Activated gamma-delta T cell treated with Interleukin-2 at 50 U/mL for 16 hours (primary cell): Measurements from ENCODE around the gene ZMYND11.

Source experiments
- DNase-seq: peaks from one replicate; pipeline ENCODE4 v3.0.0-alpha.2; 2020

ZMYND11 gene

DNA sequence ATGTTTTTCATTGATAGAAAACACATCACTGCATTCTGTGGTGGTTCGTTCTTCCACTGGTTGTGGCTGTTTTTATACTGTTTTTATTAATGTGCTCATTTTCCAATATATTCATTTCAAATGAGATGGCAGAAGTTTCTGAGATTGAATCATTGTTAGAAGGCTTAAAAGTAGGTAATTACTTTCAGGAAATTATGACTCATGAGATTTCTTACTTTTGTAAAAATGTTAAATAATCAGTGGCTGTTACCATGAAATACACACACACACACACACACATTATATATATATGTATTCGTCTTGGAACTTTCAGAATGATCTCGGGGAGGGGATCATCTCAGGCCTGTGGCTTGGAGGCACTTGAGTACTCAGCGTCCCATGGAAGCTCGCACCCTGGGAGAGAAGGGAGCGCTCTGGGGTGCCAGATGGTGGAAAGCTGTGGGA is 66.1 kb downstream of the ZMYND11 start:
- DNase-seq, result no peak

- no peak for DNase-seq
Observed at GRCh38 chr10:208616-209015, 73.4 kb downstream of the ZMYND11 start.

DNA sequence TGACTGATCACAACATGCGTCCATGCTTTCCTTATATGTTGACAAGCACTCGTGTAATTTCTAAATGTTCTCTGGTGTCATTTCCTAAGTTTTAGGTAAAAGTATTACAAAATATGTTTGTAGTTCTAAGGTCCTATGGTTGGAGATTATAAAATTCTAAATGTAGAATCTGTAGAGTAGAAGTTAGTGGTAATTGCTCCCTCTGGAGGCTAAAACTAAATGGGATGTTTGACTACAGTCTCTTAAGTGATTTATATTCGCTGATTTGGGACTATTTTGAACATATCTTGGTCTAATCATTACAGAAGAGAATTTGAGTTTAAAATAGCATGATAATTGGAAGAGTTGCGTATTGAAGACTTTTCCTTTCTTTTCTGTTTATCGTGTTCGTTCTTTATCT is 74.1 kb downstream of the ZMYND11 start:
- DNase-seq, result no peak

- no peak for DNase-seq
Observed at GRCh38 chr10:210297-210696, 75.0 kb downstream of the ZMYND11 start.

DNA sequence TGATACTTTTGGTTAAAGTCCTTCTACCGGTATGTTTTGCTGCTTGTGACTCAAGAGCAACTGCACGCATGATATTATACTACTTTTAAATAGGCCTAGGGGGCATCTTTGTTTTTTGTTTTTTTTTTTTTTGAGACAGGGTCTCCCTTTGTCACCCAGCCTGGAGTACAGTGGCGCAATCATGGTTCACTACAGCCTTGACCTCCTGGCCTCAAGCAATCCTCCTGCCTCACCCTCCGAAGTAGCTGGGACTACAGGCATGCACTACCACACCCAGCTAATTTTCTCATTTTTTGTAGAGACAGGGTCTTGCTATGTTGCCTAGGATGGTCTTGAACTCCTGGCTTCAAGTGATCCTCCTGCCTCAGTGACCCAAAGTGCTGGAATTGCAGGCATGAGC is 80.2 kb downstream of the ZMYND11 start:
- DNase-seq, result no peak

GRCh38 chr10:218798-219197 is 83.5 kb downstream of the ZMYND11 start:
- DNase-seq, result no peak

DNA sequence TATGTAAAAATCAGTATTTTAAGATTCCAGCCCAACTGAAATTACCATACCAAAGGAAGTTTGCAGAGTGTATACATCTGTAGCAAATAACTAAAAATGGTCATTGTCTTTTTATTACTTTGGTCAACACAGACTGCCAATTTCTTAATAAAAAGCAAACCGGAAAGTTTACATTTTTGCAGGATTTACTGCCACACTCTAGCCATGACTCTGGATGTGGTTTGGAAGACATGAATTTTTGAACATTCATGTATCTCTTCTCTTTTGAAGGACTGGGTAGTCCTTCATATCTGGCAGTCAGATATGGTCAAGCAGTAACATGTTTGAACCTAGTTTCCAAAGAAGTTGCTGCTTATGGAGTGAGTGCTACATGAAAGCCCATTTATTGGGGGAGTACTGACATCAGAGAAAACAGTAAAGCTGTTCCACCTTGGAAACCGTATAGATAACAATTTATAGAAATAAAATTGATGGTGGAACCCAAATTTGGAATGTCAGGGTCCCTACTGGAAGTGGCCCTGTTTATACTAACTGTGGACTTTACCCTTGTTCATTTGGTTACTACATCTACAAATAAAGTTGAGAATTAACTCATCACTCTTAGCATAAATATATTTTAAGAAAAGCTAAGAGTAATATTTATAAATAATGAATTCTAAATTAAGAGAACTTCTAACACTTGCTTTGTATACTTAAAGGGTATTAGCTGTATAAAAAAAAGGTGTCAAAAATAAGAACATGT is 84.6 kb downstream of the ZMYND11 start:
- DNase-seq, result no peak

GRCh38 chr10:224571-224970 is 89.3 kb downstream of the ZMYND11 start:
- DNase-seq, result no peak

DNA sequence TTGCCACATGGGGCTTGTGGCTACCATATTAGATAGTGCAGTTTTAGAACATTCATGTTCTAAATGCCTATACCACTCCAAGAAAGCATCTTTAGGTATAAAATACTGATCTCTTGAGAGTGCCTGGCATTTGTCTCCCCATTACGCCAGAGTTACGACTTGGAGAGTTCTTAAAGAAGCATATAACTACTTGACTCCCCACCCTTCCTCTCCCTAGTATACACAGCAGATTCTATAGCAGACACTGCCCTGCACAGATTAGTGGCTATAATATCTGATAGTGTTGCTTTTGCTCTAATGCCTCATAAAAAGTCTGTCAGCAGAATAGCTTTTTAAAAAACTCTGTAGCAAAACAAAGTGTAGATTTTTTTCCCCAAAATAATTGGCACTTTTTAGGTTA is 90.8 kb downstream of the ZMYND11 start:
- no peak for DNase-seq

DNA sequence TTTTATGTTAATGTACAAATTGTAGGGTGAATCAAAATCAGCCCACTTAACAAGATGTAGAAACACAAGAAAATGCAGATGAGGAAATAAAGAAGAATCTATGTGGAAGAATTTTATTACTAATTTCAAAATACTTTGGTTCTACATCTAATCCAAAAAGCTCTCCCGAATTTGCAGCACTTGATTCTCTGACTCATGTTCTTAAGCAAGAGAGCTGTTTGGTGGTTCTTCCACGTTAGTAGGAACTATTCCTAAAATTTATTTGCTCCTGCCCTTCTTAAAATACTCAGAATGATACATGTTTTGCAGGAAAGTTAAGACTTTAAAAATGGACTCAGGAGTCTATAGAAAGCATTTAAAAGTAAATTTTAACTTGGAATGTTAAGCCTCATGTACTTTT is 91.8 kb downstream of the ZMYND11 start:
- no peak for DNase-seq

- no peak for DNase-seq
Observed at GRCh38 chr10:228366-228765, 93.1 kb downstream of the ZMYND11 start.

- no peak for DNase-seq
Observed at GRCh38 chr10:230758-231157, 95.5 kb downstream of the ZMYND11 start.

DNA sequence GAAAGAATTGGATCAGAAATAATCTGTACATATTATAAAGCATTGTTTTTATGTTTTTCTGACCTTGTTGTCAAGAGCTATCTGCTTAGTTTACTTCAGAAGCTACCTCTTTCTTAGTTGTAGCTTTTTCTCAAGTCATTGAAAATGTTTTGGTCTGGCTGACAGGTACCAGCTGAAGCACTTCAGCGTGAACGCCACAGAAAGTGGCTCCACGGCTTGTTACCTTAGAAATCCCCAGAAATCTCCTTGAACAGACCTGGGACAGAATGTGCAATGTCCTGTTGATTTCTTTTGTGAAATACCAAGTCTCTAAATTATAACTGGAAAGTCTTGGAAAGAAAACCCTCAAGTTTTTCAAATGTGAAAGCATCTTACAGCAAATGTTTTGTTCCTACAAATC is 96.8 kb downstream of the ZMYND11 start:
- DNase-seq, result no peak

GRCh38 chr10:232878-233277 is 97.6 kb downstream of the ZMYND11 start:
- DNase-seq, result no peak

- DNase-seq, result no peak
Observed at GRCh38 chr10:234708-235406, 99.6 kb downstream of the ZMYND11 start.

GRCh38 chr10:235915-236314 is 100.7 kb downstream of the ZMYND11 start:
- DNase-seq, result no peak

DNA sequence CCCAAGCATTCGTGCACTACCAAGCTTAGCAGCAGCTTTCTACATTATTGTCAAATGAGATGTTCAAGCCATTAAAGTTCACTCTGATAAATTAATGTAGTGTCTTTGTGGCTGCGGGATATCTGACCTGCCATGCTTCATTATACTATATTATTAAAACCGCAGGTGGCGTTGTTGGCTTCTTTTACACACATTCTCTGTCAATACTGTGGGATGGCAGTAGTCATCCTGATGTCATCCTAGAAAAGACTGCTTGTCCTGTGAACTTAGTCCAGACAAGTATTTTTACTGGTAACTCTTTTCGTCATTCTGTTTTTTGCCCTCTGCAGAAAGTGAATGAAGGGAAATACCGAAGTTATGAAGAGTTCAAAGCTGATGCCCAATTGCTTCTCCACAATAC is 103.9 kb downstream of the ZMYND11 start:
- no peak for DNase-seq

- DNase-seq, result no peak
Observed at GRCh38 chr10:241451-241850, 106.2 kb downstream of the ZMYND11 start.

- no peak for DNase-seq
Observed at GRCh38 chr10:241966-242643, 106.8 kb downstream of the ZMYND11 start.

DNA sequence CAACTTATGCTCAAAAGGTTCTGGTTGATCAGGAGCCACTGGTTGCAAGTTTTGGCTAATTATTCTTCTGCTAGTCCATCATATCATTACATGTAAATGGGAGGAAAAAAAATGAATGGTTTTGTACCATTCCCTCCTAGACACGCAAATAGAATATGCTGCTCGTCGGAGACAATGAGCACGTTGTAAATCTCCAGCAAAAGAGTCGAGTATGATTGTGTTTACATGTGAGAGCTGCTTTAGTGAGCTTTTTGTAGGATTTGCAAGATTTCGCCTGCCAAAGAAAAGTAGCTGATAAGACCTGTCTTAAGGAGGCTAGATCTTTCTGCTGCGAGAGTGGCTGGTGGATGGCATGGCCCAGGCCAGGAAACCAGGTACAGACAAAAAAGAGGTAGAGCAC is 109.0 kb downstream of the ZMYND11 start:
- no peak for DNase-seq

DNA sequence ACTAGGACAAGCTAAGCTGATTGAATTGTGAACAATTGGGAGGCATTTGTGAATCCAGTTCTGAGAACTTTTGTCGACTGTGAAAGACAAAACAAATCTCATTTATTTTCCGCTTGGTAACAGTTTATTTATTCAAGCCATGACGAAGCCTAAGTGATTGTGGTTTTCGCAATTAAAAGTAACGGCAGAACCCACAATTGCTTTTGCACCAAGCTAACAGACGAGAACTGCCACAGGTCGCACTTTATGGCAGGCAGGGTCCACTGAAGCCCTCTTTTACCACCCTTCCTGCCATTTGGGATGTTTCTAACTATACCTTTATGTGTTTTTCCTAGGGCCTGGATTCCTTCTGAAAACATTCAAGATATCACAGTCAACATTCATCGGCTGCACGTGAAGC is 111.2 kb downstream of the ZMYND11 start:
- no peak for DNase-seq

GRCh38 chr10:247480-247879 is 112.2 kb downstream of the ZMYND11 start:
- DNase-seq, result no peak

GRCh38 chr10:248307-248706 is 113.1 kb downstream of the ZMYND11 start:
- DNase-seq, result no peak

GRCh38 chr10:251982-252582 is 116.8 kb downstream of the ZMYND11 start:
- DNase-seq, result no peak
